Activated T-cell treated with anti-CD3 and anti-CD28 coated beads, Interleukin-2, amount 50 U/mL, for 4 hours (primary cell): ENCODE results near the gene TNFRSF11A. TPM values are rescaled to one million over a fixed set of nuclear protein-coding genes. Genes with fewer than 3 reads are reported as not detected.

Experiments
- ATAC-seq, 2 donors: fragments of 200-7000 bp; cut with Tn5 transposase; one replicate each; pipeline ENCODE4 v1.10.0; 2021
- DNase-seq: peaks from one replicate; pipeline ENCODE4 v3.0.0-alpha.2; 2020
- H3K27me3 Mint-ChIP-seq: one replicate; pipeline ENCODE4 v1.8.0; 2021; ENCODE audit warnings: low read depth, mixed read lengths
- H3K36me3 Mint-ChIP-seq: one replicate; pipeline ENCODE4 v1.8.0; 2022; ENCODE audit warnings: mixed read lengths; ENCODE audit not compliant: insufficient read depth
- H3K4me1 Mint-ChIP-seq: one replicate; pipeline ENCODE4 v1.8.0; 2021; ENCODE audit warnings: low read depth, mixed read lengths
- H3K4me3 Mint-ChIP-seq: one replicate; pipeline ENCODE4 v1.8.0; 2021; ENCODE audit warnings: mild to moderate bottlenecking, moderate library complexity, mixed read lengths
- H3K9me3 Mint-ChIP-seq: one replicate; pipeline ENCODE4 v1.8.0; 2021; ENCODE audit warnings: mixed read lengths
- total RNA-seq, 3 donors: library from RNA; stranded (reverse); gene quantifications; one replicate each; pipeline ENCODE4 v1.2.1, GENCODE V29; 2021

The TNFRSF11A gene
- total RNA-seq, 3 donors from 2014 or later: 1.3 to 2.9 (median 1.7) TPM

- H3K9me3 Mint-ChIP-seq: no peaks in the 10 kb centered on the region
Measured at GRCh38 chr18:62301322-62301721, 23.8 kb upstream of the TNFRSF11A start.

GRCh38 chr18:62312851-62313250, 12.3 kb upstream of the TNFRSF11A start:
- Mint-ChIP-seq H3K27me3 (peaks cover 5% of the 10 kb centered on the region), H3K9me3 (no peaks in the 10 kb centered on the region), H3K36me3 (no peaks in the 10 kb centered on the region), H3K4me3 (no peak overlapping the region), H3K4me1 (no peaks in the 10 kb centered on the region)
- DNase-seq (no peak), ATAC-seq (no peak)

More at GRCh38 chr18:62301322-62301721, 23.8 kb upstream of the TNFRSF11A start:
- ATAC-seq (no peak), DNase-seq (no peak)
- peaks cover 19% of the 10 kb centered on the region for H3K4me1 Mint-ChIP-seq
- H3K27me3 Mint-ChIP-seq: no peaks in the 10 kb centered on the region
- H3K36me3 Mint-ChIP-seq: peaks cover 59% of the 10 kb centered on the region
- H3K4me3 Mint-ChIP-seq: no peak overlapping the region

GRCh38 chr18:62318228-62319180, 6.6 kb upstream of the TNFRSF11A start:
- peaks cover 2% of the 10 kb centered on the region for H3K4me1 Mint-ChIP-seq
- ATAC-seq (no peak), DNase-seq (no peak)
- peaks cover 18% of the 10 kb centered on the region for H3K27me3 Mint-ChIP-seq
- no peaks in the 10 kb centered on the region for H3K36me3 Mint-ChIP-seq
- no peak overlapping the region for H3K4me3 Mint-ChIP-seq
- H3K9me3 Mint-ChIP-seq: no peaks in the 10 kb centered on the region

- ATAC-seq: no peak
- H3K36me3 Mint-ChIP-seq: no peaks in the 10 kb centered on the region
Measured at GRCh38 chr18:62321201-62321600, 3.9 kb upstream of the TNFRSF11A start.

GRCh38 chr18:62323483-62324180, 1.5 kb upstream of the TNFRSF11A start:
- H3K4me1 Mint-ChIP-seq: peaks cover 26% of the 10 kb centered on the region
- H3K4me3 Mint-ChIP-seq: peak overlapping the region; percentile 80
- peaks cover 53% of the 10 kb centered on the region for H3K27me3 Mint-ChIP-seq
- no peaks in the 10 kb centered on the region for H3K36me3 Mint-ChIP-seq
- DNase-seq (no peak), ATAC-seq (no peak)
- H3K9me3 Mint-ChIP-seq: no peaks in the 10 kb centered on the region

More at GRCh38 chr18:62321201-62321600, 3.9 kb upstream of the TNFRSF11A start:
- peaks cover 18% of the 10 kb centered on the region for H3K4me1 Mint-ChIP-seq
- H3K27me3 Mint-ChIP-seq: peaks cover 38% of the 10 kb centered on the region
- H3K9me3 Mint-ChIP-seq: no peaks in the 10 kb centered on the region
- no peak for DNase-seq
- no peak overlapping the region for H3K4me3 Mint-ChIP-seq

- Mint-ChIP-seq H3K27me3 (peaks cover 58% of the 10 kb centered on the region), H3K36me3 (no peaks in the 10 kb centered on the region), H3K9me3 (no peaks in the 10 kb centered on the region), H3K4me1 (peaks cover 26% of the 10 kb centered on the region), H3K4me3 (peak overlapping the region; percentile 80)
- ATAC-seq: no peak
- no peak for DNase-seq
Measured at GRCh38 chr18:62324181-62324828, 805 bp upstream of the TNFRSF11A start.

- Mint-ChIP-seq H3K27me3 (peaks cover 71% of the 10 kb centered on the region), H3K4me1 (peaks cover 39% of the 10 kb centered on the region), H3K36me3 (no peaks in the 10 kb centered on the region), H3K9me3 (no peaks in the 10 kb centered on the region), H3K4me3 (peak overlapping the region; percentile 77)
- DNase-seq (peak; percentile 10), ATAC-seq (peak; percentile 20 to 22)
Measured at GRCh38 chr18:62325806-62326645, 916 bp downstream of the TNFRSF11A start.

GRCh38 chr18:62326646-62327348, 1.7 kb downstream of the TNFRSF11A start:
- Mint-ChIP-seq H3K27me3 (peaks cover 78% of the 10 kb centered on the region), H3K9me3 (no peaks in the 10 kb centered on the region), H3K4me3 (peak overlapping the region; percentile 77), H3K36me3 (no peaks in the 10 kb centered on the region), H3K4me1 (peaks cover 39% of the 10 kb centered on the region)
- DNase-seq (no peak), ATAC-seq (no peak)

GRCh38 chr18:62327977-62328376, 2.9 kb downstream of the TNFRSF11A start:
- Mint-ChIP-seq H3K9me3 (no peaks in the 10 kb centered on the region), H3K27me3 (peaks cover 78% of the 10 kb centered on the region), H3K4me1 (peaks cover 41% of the 10 kb centered on the region), H3K4me3 (no peak overlapping the region), H3K36me3 (no peaks in the 10 kb centered on the region)
- ATAC-seq (no peak), DNase-seq (no peak)

- no peak for DNase-seq
- H3K36me3 Mint-ChIP-seq: no peaks in the 10 kb centered on the region
- no peak overlapping the region for H3K4me3 Mint-ChIP-seq
- H3K4me1 Mint-ChIP-seq: peaks cover 36% of the 10 kb centered on the region
- peaks cover 76% of the 10 kb centered on the region for H3K27me3 Mint-ChIP-seq
- H3K9me3 Mint-ChIP-seq: no peaks in the 10 kb centered on the region
- no peak for ATAC-seq
Measured at GRCh38 chr18:62328586-62329525, 3.7 kb downstream of the TNFRSF11A start.

GRCh38 chr18:62329691-62330454, 4.8 kb downstream of the TNFRSF11A start:
- H3K27me3 Mint-ChIP-seq: peaks cover 69% of the 10 kb centered on the region
- no peaks in the 10 kb centered on the region for H3K9me3 Mint-ChIP-seq
- no peak for DNase-seq
- ATAC-seq: peak; percentile 51 to 63
- H3K36me3 Mint-ChIP-seq: no peaks in the 10 kb centered on the region
- H3K4me1 Mint-ChIP-seq: peaks cover 29% of the 10 kb centered on the region
- no peak overlapping the region for H3K4me3 Mint-ChIP-seq

GRCh38 chr18:62330650-62331049, 5.5 kb downstream of the TNFRSF11A start:
- H3K36me3 Mint-ChIP-seq: no peaks in the 10 kb centered on the region
- no peak for ATAC-seq
- peaks cover 67% of the 10 kb centered on the region for H3K27me3 Mint-ChIP-seq
- peaks cover 28% of the 10 kb centered on the region for H3K4me1 Mint-ChIP-seq
- H3K9me3 Mint-ChIP-seq: no peaks in the 10 kb centered on the region
- no peak for DNase-seq
- no peak overlapping the region for H3K4me3 Mint-ChIP-seq
